H9 (cell line): Measurements from ENCODE around the gene TBC1D9. TPM values are rescaled to one million over a fixed set of nuclear protein-coding genes. Genes with fewer than 3 reads are reported as not detected.

Source experiments
- DNase-seq: peaks from one replicate; pipeline ENCODE4 v3.0.0-alpha.2; 2017
- H2AFZ ChIP-seq: one replicate; pipeline ENCODE4 v1.6.1; 2013; ENCODE audit warnings: mild to moderate bottlenecking, low read length, control low read depth, moderate library complexity
- H2AK5ac ChIP-seq: 2 replicates; pipeline ENCODE4 v1.6.1; 2013; ENCODE audit warnings: low read length, control low read depth, mixed read lengths; ENCODE audit not compliant: insufficient read length
- H2BK120ac ChIP-seq: one replicate; pipeline ENCODE4 v1.6.1; 2013; ENCODE audit warnings: low read depth, mild to moderate bottlenecking, low read length, control low read depth, inconsistent platforms; ENCODE audit not compliant: poor library complexity, severe bottlenecking
- H2BK12ac ChIP-seq: 2 replicates; pipeline ENCODE4 v1.6.1; 2013; ENCODE audit warnings: low read length, control low read depth, mixed read lengths, low read depth; ENCODE audit not compliant: insufficient read length
- H2BK15ac ChIP-seq: 2 replicates; pipeline ENCODE4 v1.6.1; 2013; ENCODE audit warnings: low read depth, low read length, control low read depth
- H2BK20ac ChIP-seq: one replicate; pipeline ENCODE4 v1.6.1; 2013; ENCODE audit warnings: low read depth, mild to moderate bottlenecking, low read length, control low read depth, inconsistent platforms; ENCODE audit not compliant: poor library complexity, severe bottlenecking
- H2BK5ac ChIP-seq: 2 replicates; pipeline ENCODE4 v1.6.1; 2013; ENCODE audit warnings: low read length, control low read depth, mixed read lengths; ENCODE audit not compliant: insufficient read length
- H3K14ac ChIP-seq: 2 replicates; pipeline ENCODE4 v1.6.1; 2013; ENCODE audit warnings: low read length, control low read depth; ENCODE audit not compliant: insufficient read depth
- H3K18ac ChIP-seq: 2 replicates; pipeline ENCODE4 v1.6.1; 2013; ENCODE audit warnings: low read depth, mild to moderate bottlenecking, mixed read lengths, low read length, control low read depth; ENCODE audit not compliant: insufficient read length
- H3K23ac ChIP-seq: 2 replicates; pipeline ENCODE4 v1.6.1; 2013; ENCODE audit warnings: low read length, control low read depth, mixed read lengths, low read depth; ENCODE audit not compliant: insufficient read length
- H3K23me2 ChIP-seq: 2 replicates; pipeline ENCODE4 v1.6.1; 2013; ENCODE audit warnings: low read depth, mild to moderate bottlenecking, mixed read lengths, low read length, control low read depth; ENCODE audit not compliant: insufficient read length, poor library complexity, severe bottlenecking
- H3K27ac ChIP-seq: 2 replicates; pipeline ENCODE4 v1.5.1; 2013; ENCODE audit warnings: low read length, control low read depth, mixed read lengths, low read depth; ENCODE audit not compliant: insufficient read length
- H3K27me3 ChIP-seq: 2 replicates; pipeline ENCODE4 v1.6.1; 2013; ENCODE audit warnings: low read length, control low read depth, inconsistent platforms; ENCODE audit not compliant: insufficient read depth
- H3K4ac ChIP-seq: 2 replicates; pipeline ENCODE4 v1.6.1; 2013; ENCODE audit warnings: low read depth, mild to moderate bottlenecking, control low read depth, inconsistent platforms, low read length, moderate library complexity
- H3K4me1 ChIP-seq: 2 replicates; pipeline ENCODE4 v1.6.1; 2013; ENCODE audit warnings: low read length, control low read depth, inconsistent platforms; ENCODE audit not compliant: insufficient read depth
- H3K4me2 ChIP-seq: 2 replicates; pipeline ENCODE4 v1.6.1; 2013; ENCODE audit warnings: low read length, control low read depth, mixed read lengths; ENCODE audit not compliant: insufficient read length, insufficient read depth
- H3K56ac ChIP-seq: 2 replicates; pipeline ENCODE4 v1.6.1; 2013; ENCODE audit warnings: low read depth, mild to moderate bottlenecking, mixed read lengths, low read length, control low read depth; ENCODE audit not compliant: insufficient read length
- H3K79me1 ChIP-seq: 2 replicates; pipeline ENCODE4 v1.6.1; 2013; ENCODE audit warnings: low read depth, mild to moderate bottlenecking, moderate library complexity, low read length, control low read depth, inconsistent platforms; ENCODE audit not compliant: insufficient read depth, poor library complexity, severe bottlenecking
- H3K79me2 ChIP-seq: 2 replicates; pipeline ENCODE4 v1.6.1; 2013; ENCODE audit warnings: low read length, control low read depth, inconsistent platforms; ENCODE audit not compliant: insufficient read depth
- H3K9ac ChIP-seq: 2 replicates; pipeline ENCODE4 v1.6.1; 2013; ENCODE audit warnings: low read length, control low read depth, mixed read lengths; ENCODE audit not compliant: insufficient read length; ENCODE audit errors: extremely low read depth
- H3K9me3 ChIP-seq: one replicate; pipeline ENCODE4 v1.6.1; 2013; ENCODE audit warnings: low read depth, low read length, inconsistent platforms; ENCODE audit not compliant: control insufficient read depth
- H3T11ph ChIP-seq: one replicate; pipeline ENCODE4 v1.6.1; 2013; ENCODE audit warnings: mild to moderate bottlenecking, low read length, control low read depth, inconsistent platforms
- H4K20me1 ChIP-seq: one replicate; pipeline ENCODE4 v1.6.1; 2013; ENCODE audit not compliant: control insufficient read depth, insufficient read length, insufficient read depth
- H4K5ac ChIP-seq: 2 replicates; pipeline ENCODE4 v1.6.1; 2013; ENCODE audit warnings: low read depth, mild to moderate bottlenecking, mixed read lengths, low read length, control low read depth; ENCODE audit not compliant: insufficient read length
- H4K8ac ChIP-seq: replicated peaks from 2 replicates; pipeline ENCODE4 v1.6.1; 2013; ENCODE audit warnings: low read length, control low read depth, mixed read lengths, low read depth; ENCODE audit not compliant: insufficient read length
- H4K91ac ChIP-seq: 2 replicates; pipeline ENCODE4 v1.6.1; 2013; ENCODE audit warnings: low read depth, mild to moderate bottlenecking, moderate library complexity, mixed read lengths, low read length, control low read depth; ENCODE audit not compliant: insufficient read length
- H3K27ac Mint-ChIP-seq, 3 experiments: 2 replicates in 2 of 3; 3 replicates in 1 of 3; pipeline ENCODE4 v1.8.0; 2020 to 2021; ENCODE audit warnings: mixed read lengths in 3 of 3, mild to moderate bottlenecking in 1 of 3, moderate library complexity in 1 of 3
- H3K27me3 Mint-ChIP-seq: 2 replicates; pipeline ENCODE4 v1.8.0; 2021; ENCODE audit warnings: low read depth, mild to moderate bottlenecking, moderate library complexity, mixed read lengths
- H3K36me3 Mint-ChIP-seq, 3 experiments: 2 replicates in 2 of 3; 3 replicates in 1 of 3; pipeline ENCODE4 v1.8.0; 2020 to 2021; ENCODE audit warnings: low read depth in 3 of 3, mixed read lengths in 3 of 3; ENCODE audit not compliant: insufficient read depth in 1 of 3
- H3K4me1 Mint-ChIP-seq, 2 experiments: 2 replicates each; pipeline ENCODE4 v1.8.0; 2020; ENCODE audit warnings: mixed read lengths in 2 of 2
- H3K4me3 Mint-ChIP-seq, 2 experiments: 2 replicates in 1 of 2; 3 replicates in 1 of 2; pipeline ENCODE4 v1.8.0; 2020 to 2021; ENCODE audit warnings: mild to moderate bottlenecking in 2 of 2, mixed read lengths in 2 of 2, moderate library complexity in 1 of 2
- H3K9me3 Mint-ChIP-seq, 2 experiments: 2 replicates in 1 of 2; 3 replicates in 1 of 2; pipeline ENCODE4 v1.8.0; 2020; ENCODE audit warnings: mild to moderate bottlenecking in 2 of 2, mixed read lengths in 2 of 2, moderate library complexity in 1 of 2
- CTCF ChIP-seq: fragments of 200-600 bp; sonication (generic); conservative IDR thresholded peaks from 3 replicates; pipeline ENCODE4 v1.8.0; 2021; ENCODE audit warnings: antibody characterized with exemption, mild to moderate bottlenecking
- WGBS: extraction: QIAGEN DNeasy Blood & Tissue Kit; methylation state at CpG from one replicate; pipeline ENCODE4 v1.1.7; 2013; ENCODE audit warnings: missing lambda C conversion rate, low lambda C conversion rate, mixed read lengths; ENCODE audit not compliant: insufficient read length; ENCODE audit errors: extremely low coverage; 5-methylcytosine and 5-hydroxymethylcytosine counted together
- total RNA-seq: library from RNA; stranded (reverse); gene quantifications from 2 replicates; pipeline ENCODE4 v1.2.1, GENCODE V29; 2021

TBC1D9 gene
- total RNA-seq, 1 experiment from 2014 or later = 0.63 TPM

GRCh38 chr4:140648716-140649308 lies 107.4 kb downstream of the TBC1D9 start:
- Histone ChIP-seq H3K79me2 (no peaks in the 10 kb centered on the region), H3K79me1 (no peaks in the 10 kb centered on the region), H4K91ac (no peak overlapping the region), H3K27ac (no peak overlapping the region), H3K23me2 (no peaks in the 10 kb centered on the region), H4K8ac (no peak overlapping the region), H2BK20ac (no peak overlapping the region), H2BK5ac (no peak overlapping the region), H2BK15ac (no peak overlapping the region), H3K4ac (no peak overlapping the region), H3T11ph (no peak overlapping the region), H2BK120ac (no peak overlapping the region), H2BK12ac (no peak overlapping the region), H4K5ac (no peak overlapping the region), H3K56ac (no peak overlapping the region), H3K9ac (no peak overlapping the region), H3K18ac (no peak overlapping the region), H3K23ac (no peak overlapping the region), H2AK5ac (no peak overlapping the region), H3K4me1 (peaks cover 4% of the 10 kb centered on the region; the same call in 1 of the 2 replicates), H3K9me3 (no peaks in the 10 kb centered on the region), H4K20me1 (no peaks in the 10 kb centered on the region), H2AFZ (no peak overlapping the region), H3K4me2 (no peak overlapping the region), H3K27me3 (no peaks in the 10 kb centered on the region), H3K14ac (no peak overlapping the region)
- H3K27me3 Mint-ChIP-seq = no peaks in the 10 kb centered on the region
- WGBS = no CpG with 5 or more reads among the region's 2 CpGs
- no peak for TF ChIP-seq CTCF
- no peak overlapping the region; a peak in 2 of 7 replicates for H3K27ac Mint-ChIP-seq
- no peaks in the 10 kb centered on the region for H3K36me3 Mint-ChIP-seq
- H3K4me3 Mint-ChIP-seq = no peak overlapping the region
- no peak for DNase-seq
- H3K9me3 Mint-ChIP-seq = no peaks in the 10 kb centered on the region
- peaks cover 29 to 30% of the 10 kb centered on the region in 2 experiments for H3K4me1 Mint-ChIP-seq
